ENCODE data around the gene ARHGEF4. TPM values are rescaled to one million over a fixed set of nuclear protein-coding genes. Genes with fewer than 3 reads are reported as not detected.

The ARHGEF4 gene
- total RNA-seq, 1 donor from 2014 or later: 2.6 TPM

DNA sequence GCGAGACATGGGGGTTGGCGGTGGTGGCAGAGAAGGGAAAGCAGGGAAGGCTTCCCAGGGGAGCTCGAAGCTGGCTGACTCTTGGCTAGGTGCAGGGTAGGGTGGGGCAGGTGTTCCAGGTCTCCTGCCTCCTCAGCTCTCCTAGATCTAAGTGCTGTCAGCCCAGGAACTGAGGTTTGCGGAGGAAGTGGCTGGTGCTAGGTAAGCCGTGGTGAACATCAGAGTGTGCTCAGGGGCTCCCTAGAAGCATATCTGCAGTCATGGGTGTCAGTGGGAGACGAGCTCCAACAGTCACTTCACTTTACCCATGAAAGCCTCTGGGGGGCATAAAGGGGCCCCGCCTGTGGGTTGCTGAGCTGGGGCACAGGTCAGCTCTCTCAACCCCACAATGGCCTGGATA lies 34.1 kb downstream of the ARHGEF4 start:
- no peaks in the 10 kb centered on the region for H3K4me1 Mint-ChIP-seq (ENCODE audit: unreplicated experiment)
- TF ChIP-seq, protein P1, sequence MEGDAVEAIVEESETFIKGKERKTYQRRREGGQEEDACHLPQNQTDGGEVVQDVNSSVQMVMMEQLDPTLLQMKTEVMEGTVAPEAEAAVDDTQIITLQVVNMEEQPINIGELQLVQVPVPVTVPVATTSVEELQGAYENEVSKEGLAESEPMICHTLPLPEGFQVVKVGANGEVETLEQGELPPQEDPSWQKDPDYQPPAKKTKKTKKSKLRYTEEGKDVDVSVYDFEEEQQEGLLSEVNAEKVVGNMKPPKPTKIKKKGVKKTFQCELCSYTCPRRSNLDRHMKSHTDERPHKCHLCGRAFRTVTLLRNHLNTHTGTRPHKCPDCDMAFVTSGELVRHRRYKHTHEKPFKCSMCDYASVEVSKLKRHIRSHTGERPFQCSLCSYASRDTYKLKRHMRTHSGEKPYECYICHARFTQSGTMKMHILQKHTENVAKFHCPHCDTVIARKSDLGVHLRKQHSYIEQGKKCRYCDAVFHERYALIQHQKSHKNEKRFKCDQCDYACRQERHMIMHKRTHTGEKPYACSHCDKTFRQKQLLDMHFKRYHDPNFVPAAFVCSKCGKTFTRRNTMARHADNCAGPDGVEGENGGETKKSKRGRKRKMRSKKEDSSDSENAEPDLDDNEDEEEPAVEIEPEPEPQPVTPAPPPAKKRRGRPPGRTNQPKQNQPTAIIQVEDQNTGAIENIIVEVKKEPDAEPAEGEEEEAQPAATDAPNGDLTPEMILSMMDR (IDR thresholded peaks at IDR 0.05): no peak
- H3K36me3 Mint-ChIP-seq (ENCODE audit: unreplicated experiment): no peaks in the 10 kb centered on the region
- no peak overlapping the region for H3K4me3 Mint-ChIP-seq (ENCODE audit: unreplicated experiment)
- H3K9me3 Mint-ChIP-seq (ENCODE audit: unreplicated experiment): no peaks in the 10 kb centered on the region
- no peak overlapping the region for H3K27ac Mint-ChIP-seq (ENCODE audit: unreplicated experiment)
- H3K27me3 Mint-ChIP-seq (ENCODE audit: unreplicated experiment): peaks cover 6% of the 10 kb centered on the region
- no peak for DNase-seq (ENCODE audit: extremely low spot score, unreplicated experiment)

DNA sequence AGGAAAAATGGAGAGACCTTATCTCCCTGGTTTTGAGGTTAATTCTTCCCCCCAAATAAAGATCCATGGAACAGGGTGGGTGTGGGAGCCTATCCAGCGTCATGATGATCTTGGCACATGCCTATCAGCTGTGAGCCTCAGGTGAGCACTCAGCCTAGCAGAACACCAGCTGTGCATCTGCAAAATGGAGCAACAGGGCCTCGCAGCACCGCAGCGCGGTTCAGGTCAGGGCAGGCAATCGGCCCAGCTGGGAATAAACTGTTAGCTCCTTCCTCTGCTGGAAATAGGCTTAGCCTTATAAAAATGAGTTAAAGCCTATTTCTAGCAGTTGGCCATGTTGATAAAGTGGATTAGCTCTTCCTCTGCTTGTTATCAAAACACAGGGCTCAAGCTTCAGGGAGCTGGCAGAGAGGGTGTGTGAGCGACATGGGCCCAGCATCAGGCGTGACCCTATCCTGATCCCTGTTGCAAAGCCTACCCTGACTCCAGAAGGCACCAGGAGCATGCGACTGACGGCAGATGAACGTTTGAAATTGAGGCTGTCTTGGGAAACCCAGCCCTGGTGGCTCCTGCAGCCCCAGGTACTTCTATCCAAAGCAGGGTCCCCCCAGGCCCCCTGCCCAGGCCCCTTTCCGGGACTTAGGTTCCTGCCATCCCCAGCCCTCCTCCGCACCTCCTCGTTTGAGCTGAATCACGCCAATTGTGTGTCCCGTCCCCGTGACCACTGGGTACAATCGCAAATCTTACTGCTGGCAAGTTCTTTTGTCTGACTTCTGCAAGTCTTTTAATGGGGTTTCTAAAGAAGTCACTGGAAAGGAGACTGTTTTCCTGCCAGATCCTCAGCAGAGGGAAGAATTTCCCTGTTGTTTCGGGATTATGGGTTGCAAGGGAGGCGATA lies 35.4 kb downstream of the ARHGEF4 start:
- DNase-seq (ENCODE audit: extremely low spot score, unreplicated experiment): no peak

DNA sequence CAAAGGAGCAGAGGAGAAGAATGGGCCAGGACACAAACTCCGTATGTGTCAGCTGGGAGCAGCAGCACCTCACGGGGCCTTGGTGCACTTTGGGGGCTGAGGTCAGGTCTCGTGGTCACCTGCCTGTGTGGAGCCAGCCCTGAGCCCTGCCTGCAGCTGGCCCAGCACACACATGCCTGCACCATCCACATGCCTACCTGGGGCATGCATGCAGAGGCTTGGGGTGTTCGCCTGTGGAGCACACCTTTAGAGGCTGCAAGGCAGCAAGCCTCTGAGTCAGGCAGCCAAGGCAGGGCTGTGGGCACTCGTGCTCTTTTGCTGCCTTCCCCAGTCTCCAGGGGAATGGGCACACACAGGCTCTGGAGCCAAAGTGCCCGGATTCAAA lies 36.0 kb downstream of the ARHGEF4 start:
- Mint-ChIP-seq H3K9me3 (ENCODE audit: unreplicated experiment) (no peaks in the 10 kb centered on the region), H3K36me3 (ENCODE audit: unreplicated experiment) (no peaks in the 10 kb centered on the region), H3K4me1 (ENCODE audit: unreplicated experiment) (no peaks in the 10 kb centered on the region), H3K27me3 (ENCODE audit: unreplicated experiment) (peaks cover 6% of the 10 kb centered on the region), H3K4me3 (ENCODE audit: unreplicated experiment) (no peak overlapping the region), H3K27ac (ENCODE audit: unreplicated experiment) (no peak overlapping the region)
- no peak for DNase-seq (ENCODE audit: extremely low spot score, unreplicated experiment)
- TF ChIP-seq, protein P1 (IDR thresholded peaks at IDR 0.05): no peak

More for the DNA sequence above, 35.4 kb downstream of the ARHGEF4 start:
- Mint-ChIP-seq H3K4me1 (ENCODE audit: unreplicated experiment) (no peaks in the 10 kb centered on the region), H3K4me3 (ENCODE audit: unreplicated experiment) (no peak overlapping the region), H3K36me3 (ENCODE audit: unreplicated experiment) (no peaks in the 10 kb centered on the region), H3K9me3 (ENCODE audit: unreplicated experiment) (no peaks in the 10 kb centered on the region), H3K27me3 (ENCODE audit: unreplicated experiment) (peaks cover 6% of the 10 kb centered on the region), H3K27ac (ENCODE audit: unreplicated experiment) (no peak overlapping the region)
- TF ChIP-seq, protein P1 (IDR thresholded peaks at IDR 0.05): no peak

DNA sequence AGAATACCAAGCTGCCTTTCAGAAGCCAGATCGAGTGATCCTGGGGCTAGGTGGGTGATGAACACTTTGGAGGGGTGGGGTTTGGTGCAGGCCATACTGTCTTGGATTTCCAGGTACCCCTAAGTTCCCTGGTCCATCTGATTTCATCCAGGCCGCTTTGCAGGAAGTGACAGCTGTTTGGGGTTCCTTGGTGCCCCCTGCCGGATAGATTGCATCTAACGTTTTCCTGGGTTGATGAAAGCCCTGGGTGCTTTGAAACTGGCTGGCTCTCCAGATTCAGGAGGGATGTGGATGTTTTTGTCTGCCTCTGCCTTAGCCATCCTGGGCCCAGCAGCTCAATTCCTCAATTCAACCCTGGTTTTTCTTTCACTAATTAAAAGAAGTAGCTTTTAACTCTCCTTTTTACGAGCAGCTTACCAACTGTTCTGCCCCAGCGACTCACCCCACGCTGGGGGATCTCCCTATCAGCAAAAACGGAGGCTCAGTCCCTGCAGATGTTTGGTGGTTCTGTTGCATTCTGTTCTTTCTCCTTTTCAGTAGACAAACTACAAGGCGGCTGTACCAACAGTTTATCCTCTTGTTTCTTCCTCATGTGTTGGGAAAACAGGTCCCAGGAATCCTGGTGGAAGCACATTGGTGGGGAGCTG lies 37.1 kb downstream of the ARHGEF4 start:
- TF ChIP-seq, protein P1 (IDR thresholded peaks at IDR 0.05): peak; percentile 72
- Mint-ChIP-seq H3K36me3 (ENCODE audit: unreplicated experiment) (no peaks in the 10 kb centered on the region), H3K9me3 (ENCODE audit: unreplicated experiment) (no peaks in the 10 kb centered on the region), H3K4me3 (ENCODE audit: unreplicated experiment) (no peak overlapping the region), H3K4me1 (ENCODE audit: unreplicated experiment) (no peaks in the 10 kb centered on the region), H3K27ac (ENCODE audit: unreplicated experiment) (no peak overlapping the region), H3K27me3 (ENCODE audit: unreplicated experiment) (peaks cover 6% of the 10 kb centered on the region)
- no peak for DNase-seq (ENCODE audit: extremely low spot score, unreplicated experiment)

DNA sequence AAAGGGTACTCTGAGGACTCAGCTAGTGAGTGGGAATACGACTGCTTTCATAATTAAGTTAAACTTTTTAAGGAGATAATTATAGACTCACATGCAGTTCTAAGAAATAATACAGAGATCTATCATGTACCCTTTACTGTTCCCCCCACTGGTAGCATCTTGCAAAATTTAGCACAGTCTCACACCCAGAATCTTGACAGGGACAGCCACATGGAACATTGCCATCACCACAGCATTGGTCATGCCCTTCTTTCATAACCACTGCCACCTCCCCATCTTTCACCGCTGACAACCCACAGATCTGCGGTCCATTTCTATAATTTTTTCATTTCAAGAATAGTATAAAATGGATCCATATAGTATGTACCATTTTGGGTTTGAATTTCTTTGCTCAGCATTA lies 37.8 kb downstream of the ARHGEF4 start:
- Mint-ChIP-seq H3K4me3 (ENCODE audit: unreplicated experiment) (no peak overlapping the region), H3K9me3 (ENCODE audit: unreplicated experiment) (no peaks in the 10 kb centered on the region), H3K36me3 (ENCODE audit: unreplicated experiment) (no peaks in the 10 kb centered on the region), H3K27me3 (ENCODE audit: unreplicated experiment) (peaks cover 6% of the 10 kb centered on the region), H3K4me1 (ENCODE audit: unreplicated experiment) (no peaks in the 10 kb centered on the region), H3K27ac (ENCODE audit: unreplicated experiment) (no peak overlapping the region)
- DNase-seq (ENCODE audit: extremely low spot score, unreplicated experiment): no peak
- TF ChIP-seq, protein P1 (IDR thresholded peaks at IDR 0.05): no peak

All from osteocyte (in vitro differentiated cells).